Pancreas (tissue), 10 donors: Measurements from ENCODE around the gene CACNA1C. TPM values are rescaled to one million over a fixed set of nuclear protein-coding genes. Genes with fewer than 3 reads are reported as not detected.
A peak's percentile ranks its signal among the peaks of the same experiment; 100 is the strongest.

Source experiments
- ATAC-seq, 4 donors: fragments of 200-7000 bp; cut with Tn5 transposase; one replicate each; pipeline versions ENCODE4 v1.8.0 to v1.9.1; 2020; ENCODE audit warnings: mild to moderate bottlenecking in 4 of 4, moderate library complexity in 4 of 4
- DNase-seq, 6 donors: peaks; one replicate each; pipeline ENCODE4 v3.0.0-alpha.2; 2020
- FAIRE-seq: peaks from 2 replicates; lab custom pipeline; 2012; peaks lifted over from hg19 to GRCh38; lab: Jason Lieb, UNC
- H3K27ac ChIP-seq, 4 donors: fragments of 200-600 bp; sonication (generic); 1 replicate in 3 of 4; 2 replicates in 1 of 4; pipeline versions ENCODE4 v1.5.0 to v1.8.0; 2020
- H3K27me3 ChIP-seq, 4 donors: fragments of 200-600 bp; one replicate each; pipeline ENCODE4 v1.8.0; 2021
- H3K36me3 ChIP-seq, 3 donors: fragments of 200-600 bp; sonication (generic) in 1 of 3; one replicate each; pipeline versions ENCODE4 v1.5.0 to v1.8.0; 2020 to 2021
- H3K4me1 ChIP-seq, 3 donors: fragments of 200-600 bp; one replicate each; pipeline ENCODE4 v1.8.0; 2021
- H3K4me3 ChIP-seq, 4 donors: fragments of 200-600 bp; sonication (generic) in 2 of 4; one replicate each; pipeline versions ENCODE4 v1.5.0 to v1.8.0; 2020 to 2021
- H3K9me3 ChIP-seq, 4 donors: fragments of 200-600 bp; one replicate each; pipeline ENCODE4 v1.8.0; 2021
- CTCF ChIP-seq, 4 donors: fragments of 200-600 bp; sonication (generic) in 3 of 4; IDR thresholded peaks; one replicate each; pipeline versions ENCODE4 v1.5.0 to v1.8.0; 2021; ENCODE audit warnings: antibody characterized with exemption in 4 of 4
- WGBS, 2 donors: extraction: QIAGEN DNeasy Blood & Tissue Kit; methylation state at CpG; one replicate each; pipeline ENCODE4 v1.1.7; 2013; 5-methylcytosine and 5-hydroxymethylcytosine counted together
- intact Hi-C, 3 donors: fragments of 100-400 bp; cut with DNase I; formaldehyde crosslinking; loops; one replicate each; pipeline versions ENCODE4 v1.11.1 to v1.14.2; 2022
- polyA plus RNA-seq, 2 donors: library from polyadenylated mRNA; stranded (reverse); fragments of 200-250 nt; gene quantifications; one replicate each; pipeline ENCODE4 v1.2.3, GENCODE V29; 2013
- total RNA-seq, 6 donors: library from RNA; stranded (reverse); fragmentation: NEBNext Ultra II Directional in 4 of 6; extraction: Animal tissue kit (Norgen Biotek cat#: 25700) in 4 of 6; gene quantifications; one replicate each; pipeline versions ENCODE4 v1.2.1 to v1.2.4, GENCODE V29; 2021 to 2023
- donor health status: healthy with polysubstance abuse.
- donor health status: DM: no; HTN: no; CAD: no; lungs with moderate emphysema.
- donor health status: DM: no; HTN: no; CAD: no.
- donor health status: control.
- donor health status: control.
- donor health status: Bipolar disorder and iron deficiency.
- donor health status: DM: yes; HTN: yes; CAD: no.
- donor health status: DM: no; HTN: no; CAD: no.
- donor health status: DM: no; HTN: no; CAD: no.
- donor health status: DM: yes; HTN: yes; CAD: no.

Gene CACNA1C
- total and polyA plus RNA-seq, 8 donors, result 1.2 to 3.8 (median 2.3) TPM

DNA sequence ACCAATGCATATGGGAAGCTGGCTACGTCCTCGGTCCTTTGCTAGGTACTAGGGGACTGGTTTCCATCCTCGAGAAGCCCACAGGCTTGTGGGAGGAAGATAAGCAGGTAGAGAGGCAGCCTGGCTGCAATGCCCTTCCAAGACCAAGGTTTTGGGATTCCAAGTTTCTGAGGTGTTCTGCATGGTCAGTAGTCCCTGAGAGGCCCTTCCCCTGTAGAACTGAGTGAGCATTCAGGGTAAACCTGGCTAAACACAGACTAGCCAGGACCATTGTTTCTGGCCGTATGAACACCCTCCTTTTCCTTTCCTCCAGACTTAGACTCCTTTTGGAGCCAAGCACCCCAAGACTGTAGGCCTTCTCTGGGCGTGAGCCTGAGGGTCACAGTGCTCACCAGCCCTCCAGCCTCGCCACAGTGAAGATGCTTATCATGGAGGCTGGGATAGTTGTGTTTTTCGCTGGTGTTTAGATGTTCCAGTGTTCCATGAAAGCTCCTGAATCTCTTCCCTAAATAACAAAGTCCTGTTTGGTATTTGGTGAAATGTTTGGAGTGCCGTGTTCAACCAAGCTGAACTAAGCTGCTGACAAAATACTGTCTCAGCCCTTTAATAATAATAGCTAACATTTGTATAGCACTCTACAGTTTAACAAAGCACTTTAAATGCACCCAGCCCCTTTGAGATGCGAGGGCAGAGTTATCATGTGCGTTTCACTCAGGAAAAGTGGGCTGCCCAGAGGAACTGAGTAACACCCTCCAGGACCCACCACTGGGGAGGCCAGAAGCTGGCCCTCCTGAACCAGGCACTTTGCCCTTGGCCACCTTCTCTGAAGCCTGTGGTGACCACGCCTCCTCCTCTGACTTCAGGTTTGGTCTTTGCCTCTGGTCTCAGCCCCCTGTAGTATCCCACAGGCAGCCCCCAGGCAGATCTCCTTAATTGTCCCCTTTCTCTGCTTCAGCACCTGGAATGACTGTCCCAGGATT is 284.5 kb downstream of the CACNA1C start:
- intact Hi-C loops, result no loop called here
- no peaks in the 10 kb centered on the region for H3K36me3 ChIP-seq
- whole genome bisulfite sequencing, 2 donors, result 84 to 93% methylated on average over 11 of the region's 11 CpGs
- DNase-seq (no peak), FAIRE-seq (no peak), ATAC-seq (no peak)
- TF ChIP-seq CTCF (IDR thresholded peaks at IDR 0.05), result no peak
- H3K27ac ChIP-seq, result peak overlapping the region in 2 of 4 donors; percentile 30 to 41
- H3K4me3 ChIP-seq, result no peak overlapping the region
- no peaks in the 10 kb centered on the region for H3K4me1 ChIP-seq
- H3K9me3 ChIP-seq, result no peaks in the 10 kb centered on the region
- H3K27me3 ChIP-seq, result no peaks in the 10 kb centered on the region

DNA sequence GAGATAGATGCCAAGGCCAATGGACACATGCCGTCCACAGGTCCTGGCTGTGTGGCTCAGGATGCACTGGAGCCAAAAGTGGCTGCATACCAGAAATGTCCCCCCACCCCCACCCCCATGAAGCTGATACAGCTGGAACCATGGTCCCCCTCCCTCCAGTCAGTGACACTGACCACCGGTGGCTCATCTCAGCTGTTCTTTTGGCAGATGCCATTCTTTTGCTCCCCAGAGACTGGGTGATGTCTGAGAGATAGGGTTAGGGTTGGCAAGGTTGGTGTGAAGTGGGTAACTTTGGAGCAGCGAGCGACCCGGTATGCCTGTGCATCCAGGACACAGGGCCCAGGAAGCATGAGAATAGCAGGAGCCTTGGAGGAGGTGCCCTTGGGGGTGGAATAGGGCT is 285.6 kb downstream of the CACNA1C start:
- no peaks in the 10 kb centered on the region for H3K4me1 ChIP-seq
- no peak overlapping the region for H3K27ac ChIP-seq
- no peak overlapping the region for H3K4me3 ChIP-seq
- FAIRE-seq (no peak), DNase-seq (no peak), ATAC-seq (no peak)
- no peaks in the 10 kb centered on the region for H3K36me3 ChIP-seq
- intact Hi-C loops, result no loop called here
- TF ChIP-seq CTCF (IDR thresholded peaks at IDR 0.05), result no peak
- H3K27me3 ChIP-seq, result no peaks in the 10 kb centered on the region
- H3K9me3 ChIP-seq, result no peaks in the 10 kb centered on the region
- WGBS, 2 donors, result 90 to 92% methylated on average over 5 of the region's 5 CpGs

DNA sequence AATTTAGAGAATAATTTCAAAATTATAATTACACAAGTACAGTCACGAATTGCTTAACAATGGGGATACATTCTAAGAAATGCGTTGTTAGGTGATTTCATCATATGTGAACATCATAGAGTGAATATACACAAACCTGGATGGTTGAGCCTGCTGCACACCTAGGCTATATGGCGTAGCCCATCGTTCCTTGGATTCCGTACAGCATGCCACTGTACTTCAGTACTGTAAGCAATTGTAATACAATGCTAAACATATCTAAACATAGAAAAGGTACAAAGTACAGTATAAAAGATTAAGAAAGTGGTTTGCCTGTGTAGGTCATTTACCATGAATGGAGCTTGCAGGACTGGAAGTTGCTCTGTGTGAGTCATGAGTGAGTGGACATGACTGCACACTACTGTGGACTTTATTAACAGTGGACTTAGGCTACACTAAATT is 286.2 kb downstream of the CACNA1C start:
- peak in 3 of 4 donors; percentile 53 to 68 (median 56) for ATAC-seq
- Histone ChIP-seq H3K4me1 (no peaks in the 10 kb centered on the region), H3K36me3 (no peaks in the 10 kb centered on the region), H3K4me3 (no peak overlapping the region), H3K9me3 (no peaks in the 10 kb centered on the region), H3K27ac (no peak overlapping the region), H3K27me3 (no peaks in the 10 kb centered on the region)
- no peak for TF ChIP-seq CTCF (IDR thresholded peaks at IDR 0.05)
- no peak for DNase-seq
- 63 to 74% methylated on average over 5 of the region's 5 CpGs for WGBS, 2 donors
- FAIRE-seq, result no peak
- intact Hi-C loops, result no loop called here

DNA sequence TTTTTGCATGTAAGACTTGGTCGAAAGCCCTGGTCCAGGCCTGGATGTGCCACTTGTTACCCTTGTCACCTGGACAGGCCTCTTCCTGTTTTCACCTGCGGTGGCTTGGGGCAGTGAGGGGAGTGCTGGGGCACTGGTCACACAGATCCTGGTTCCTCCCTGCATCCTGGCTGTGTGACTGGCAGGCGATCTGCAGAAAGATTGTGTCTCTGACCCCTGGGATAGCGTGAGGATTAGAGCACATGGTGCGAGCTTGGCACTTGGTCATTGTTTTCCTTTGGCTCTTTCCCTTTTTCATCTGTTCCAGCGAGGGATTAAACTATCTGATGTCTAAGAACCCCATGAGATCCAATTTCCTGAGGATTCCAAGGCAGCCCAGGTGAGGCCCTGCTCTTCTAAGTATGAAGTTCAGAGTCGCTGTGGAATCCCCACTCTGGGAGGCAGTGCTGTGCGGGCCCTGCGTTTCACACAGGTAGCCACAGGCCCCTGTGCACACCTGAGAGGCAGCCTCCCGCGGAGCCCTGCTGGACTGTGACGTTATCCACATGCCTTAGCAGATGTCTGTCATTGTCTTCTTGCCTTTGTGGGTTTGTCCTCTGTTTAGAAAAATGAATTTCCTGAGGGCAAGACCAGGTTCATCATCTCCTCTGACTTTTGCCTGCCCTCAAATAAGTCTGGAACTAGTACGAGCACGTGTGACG is 288.4 kb downstream of the CACNA1C start:
- Histone ChIP-seq H3K4me1 (no peaks in the 10 kb centered on the region), H3K27me3 (no peaks in the 10 kb centered on the region), H3K9me3 (no peaks in the 10 kb centered on the region), H3K27ac (no peak overlapping the region), H3K4me3 (no peak overlapping the region), H3K36me3 (no peaks in the 10 kb centered on the region)
- 84 to 86% methylated on average over 15 of the region's 15 CpGs for WGBS, 2 donors
- no peak for DNase-seq
- ATAC-seq, result no peak
- intact Hi-C loops, result no loop called here
- no peak for FAIRE-seq
- TF ChIP-seq CTCF (IDR thresholded peaks at IDR 0.05), result no peak
